Keratinocyte (primary cell): ENCODE results near the gene LSM4. TPM values are rescaled to one million over a fixed set of nuclear protein-coding genes. Genes with fewer than 3 reads are reported as not detected.

Source experiments
- DNase-seq: peaks from one replicate; pipeline ENCODE4 v3.0.0-alpha.2; 2011; ENCODE audit warnings: low read depth, missing footprints, low spot score
- FAIRE-seq: peaks from 2 replicates; lab custom pipeline; 2011; peaks lifted over from hg19 to GRCh38; lab: Jason Lieb, UNC
- H2AFZ ChIP-seq: 2 replicates; pipeline ENCODE4 v1.6.0; 2012; ENCODE audit warnings: low read length, control low read depth, inconsistent platforms; ENCODE audit not compliant: control insufficient read depth
- H3K27ac ChIP-seq: 2 replicates; pipeline ENCODE4 v1.5.1; 2011; ENCODE audit warnings: low read length; ENCODE audit not compliant: control insufficient read depth, insufficient read depth
- H3K27me3 ChIP-seq: 3 replicates; pipeline ENCODE4 v1.6.0; 2011; ENCODE audit warnings: low read length; ENCODE audit not compliant: control insufficient read depth, insufficient read depth; ENCODE audit errors: extremely low read depth
- H3K36me3 ChIP-seq, 2 experiments: 2 replicates in 1 of 2; 3 replicates in 1 of 2; pipeline ENCODE4 v1.5.1; 2011; ENCODE audit warnings: low read length in 2 of 2, mild to moderate bottlenecking in 1 of 2; ENCODE audit not compliant: control insufficient read depth in 2 of 2, insufficient read depth in 2 of 2; ENCODE audit errors: extremely low read depth in 1 of 2
- H3K4me1 ChIP-seq: 3 replicates; pipeline ENCODE4 v1.5.1; 2011; ENCODE audit warnings: low read length; ENCODE audit not compliant: control insufficient read depth, insufficient read depth; ENCODE audit errors: extremely low read depth
- H3K4me2 ChIP-seq: 3 replicates; pipeline ENCODE4 v1.6.0; 2011; ENCODE audit warnings: low read depth, low read length; ENCODE audit not compliant: control insufficient read depth, insufficient read depth; ENCODE audit errors: extremely low read depth
- H3K4me3 ChIP-seq, 3 experiments: fragments of 200-600 bp in 1 of 3; sonication (generic) in 1 of 3; 2 replicates in 2 of 3; 3 replicates in 1 of 3; pipeline ENCODE4 v1.5.1; 2011 to 2016; ENCODE audit warnings: low read length in 3 of 3, mild to moderate bottlenecking in 3 of 3, control low read depth in 2 of 3, inconsistent platforms in 1 of 3, low read depth in 1 of 3, mixed read lengths in 1 of 3, mixed run types in 1 of 3, moderate library complexity in 1 of 3; ENCODE audit not compliant: control insufficient read depth in 2 of 3, insufficient read depth in 2 of 3; ENCODE audit errors: extremely low read depth in 1 of 3
- H3K79me2 ChIP-seq: 2 replicates; pipeline ENCODE4 v1.6.0; 2012; ENCODE audit warnings: low read length; ENCODE audit not compliant: control insufficient read depth, insufficient read depth
- H3K9ac ChIP-seq: 3 replicates; pipeline ENCODE4 v1.6.0; 2011; ENCODE audit warnings: low read length; ENCODE audit not compliant: control insufficient read depth, insufficient read depth; ENCODE audit errors: extremely low read depth
- H3K9me1 ChIP-seq: 3 replicates; pipeline ENCODE4 v1.6.0; 2011; ENCODE audit warnings: low read length; ENCODE audit not compliant: control insufficient read depth, insufficient read depth; ENCODE audit errors: extremely low read depth
- H3K9me3 ChIP-seq: 2 replicates; pipeline ENCODE4 v1.5.1; 2012; ENCODE audit warnings: low read depth, low read length; ENCODE audit not compliant: control insufficient read depth
- H4K20me1 ChIP-seq: 3 replicates; pipeline ENCODE4 v1.6.0; 2011; ENCODE audit warnings: low read length; ENCODE audit not compliant: control insufficient read depth, insufficient read depth; ENCODE audit errors: extremely low read depth
- EZH2 ChIP-seq: IDR thresholded peaks from one replicate; pipeline ENCODE4 v1.6.1; 2012; ENCODE audit warnings: inconsistent platforms, mild to moderate bottlenecking, low read length, moderate library complexity
- dilution Hi-C: fragments of 300-500 bp; cut with MboI; formaldehyde crosslinking; loops from one replicate; pipeline ENCODE4 v1.7.0; 2020; ENCODE audit warnings: low sequenced_read_pairs; ENCODE audit not compliant: extremely low pct_ligation_motif_present
- polyA plus RNA-seq, 5 experiments: library from polyadenylated mRNA; depleted of rRNA in 3 of 5; stranded (reverse) in 3 of 5; stranded (forward) in 1 of 5; unstranded in 1 of 5; fragments of >200 nt; gene quantifications; 1 replicate in 1 of 5; 2 replicates in 3 of 5; 3 replicates in 1 of 5; pipeline versions ENCODE4 v1.2.1 to v1.2.3, GENCODE V29; 2011 to 2012; ENCODE audit warnings: missing spikeins in 2 of 5, low read depth in 1 of 5, low replicate concordance in 1 of 5
- TF ChIP-seq, protein P1 (sequence below), 3 experiments: IDR thresholded peaks in 1 of 3; conservative IDR thresholded peaks in 1 of 3; optimal IDR thresholded peaks in 1 of 3; 2 replicates in 2 of 3; 3 replicates in 1 of 3; pipeline versions ENCODE3 to v1.5.1; 2011; ENCODE audit warnings: low read length in 3 of 3, mild to moderate bottlenecking in 3 of 3, moderate library complexity in 2 of 3, control low read depth in 1 of 3, inconsistent platforms in 1 of 3; ENCODE audit not compliant: insufficient read depth in 2 of 3; ENCODE audit errors: extremely low read depth in 1 of 3

LSM4 gene
- polyA plus RNA-seq, 1 donor (not counting 4 experiments of a cell fraction or from before 2014, with no cell fraction given) = 162 TPM

GRCh38 chr19:18264137-18264854, 58.6 kb downstream of the LSM4 start:
- dilution Hi-C loops = no loop called here
- H2AFZ ChIP-seq = no peak overlapping the region
- H3K27me3 ChIP-seq = no peaks in the 10 kb centered on the region
- no peaks in the 10 kb centered on the region for H4K20me1 ChIP-seq
- no peak for DNase-seq
- H3K36me3 ChIP-seq = no peaks in the 10 kb centered on the region
- H3K4me1 ChIP-seq = no peaks in the 10 kb centered on the region
- H3K79me2 ChIP-seq = no peaks in the 10 kb centered on the region
- FAIRE-seq = no peak
- H3K9me3 ChIP-seq = no peaks in the 10 kb centered on the region
- H3K27ac ChIP-seq = no peak overlapping the region
- no peaks in the 10 kb centered on the region for H3K9me1 ChIP-seq
- no peak overlapping the region for H3K4me2 ChIP-seq
- H3K9ac ChIP-seq = no peak overlapping the region
- no peak for TF ChIP-seq EZH2
- TF ChIP-seq, protein P1, sequence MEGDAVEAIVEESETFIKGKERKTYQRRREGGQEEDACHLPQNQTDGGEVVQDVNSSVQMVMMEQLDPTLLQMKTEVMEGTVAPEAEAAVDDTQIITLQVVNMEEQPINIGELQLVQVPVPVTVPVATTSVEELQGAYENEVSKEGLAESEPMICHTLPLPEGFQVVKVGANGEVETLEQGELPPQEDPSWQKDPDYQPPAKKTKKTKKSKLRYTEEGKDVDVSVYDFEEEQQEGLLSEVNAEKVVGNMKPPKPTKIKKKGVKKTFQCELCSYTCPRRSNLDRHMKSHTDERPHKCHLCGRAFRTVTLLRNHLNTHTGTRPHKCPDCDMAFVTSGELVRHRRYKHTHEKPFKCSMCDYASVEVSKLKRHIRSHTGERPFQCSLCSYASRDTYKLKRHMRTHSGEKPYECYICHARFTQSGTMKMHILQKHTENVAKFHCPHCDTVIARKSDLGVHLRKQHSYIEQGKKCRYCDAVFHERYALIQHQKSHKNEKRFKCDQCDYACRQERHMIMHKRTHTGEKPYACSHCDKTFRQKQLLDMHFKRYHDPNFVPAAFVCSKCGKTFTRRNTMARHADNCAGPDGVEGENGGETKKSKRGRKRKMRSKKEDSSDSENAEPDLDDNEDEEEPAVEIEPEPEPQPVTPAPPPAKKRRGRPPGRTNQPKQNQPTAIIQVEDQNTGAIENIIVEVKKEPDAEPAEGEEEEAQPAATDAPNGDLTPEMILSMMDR (optimal IDR thresholded peaks at IDR 0.05 in 1 of 3, IDR thresholded peaks at IDR 0.05 in 1 of 3, conservative IDR thresholded peaks at IDR 0.05 in 1 of 3; ENCODE audit: extremely low read depth in 1 of 3, insufficient read depth in 2 of 3, low read length in 3 of 3) = no peak
- H3K4me3 ChIP-seq = no peak overlapping the region

- H3K79me2 ChIP-seq = no peaks in the 10 kb centered on the region
- dilution Hi-C loops = no loop called here
- no peak overlapping the region for H3K4me2 ChIP-seq
- no peak overlapping the region for H3K27ac ChIP-seq
- no peaks in the 10 kb centered on the region for H3K36me3 ChIP-seq
- FAIRE-seq = no peak
- H3K9me1 ChIP-seq = no peaks in the 10 kb centered on the region
- no peak overlapping the region for H3K9ac ChIP-seq
- H4K20me1 ChIP-seq = no peaks in the 10 kb centered on the region
- H3K4me1 ChIP-seq = no peaks in the 10 kb centered on the region
- no peaks in the 10 kb centered on the region for H3K9me3 ChIP-seq
- no peaks in the 10 kb centered on the region for H3K27me3 ChIP-seq
- H3K4me3 ChIP-seq = no peak overlapping the region
- no peak for TF ChIP-seq EZH2
- TF ChIP-seq, protein P1 (optimal IDR thresholded peaks at IDR 0.05 in 1 of 3, IDR thresholded peaks at IDR 0.05 in 1 of 3, conservative IDR thresholded peaks at IDR 0.05 in 1 of 3; ENCODE audit: extremely low read depth in 1 of 3, insufficient read depth in 2 of 3, low read length in 3 of 3) = no peak
- H2AFZ ChIP-seq = no peak overlapping the region
- DNase-seq = no peak
Measured at GRCh38 chr19:18263324-18264136, 59.3 kb downstream of the LSM4 start.
